HCT116 (cell line): ENCODE measurements around the gene GALNT7. TPM values are rescaled to one million over a fixed set of nuclear protein-coding genes. Genes with fewer than 3 reads are reported as not detected.

Experiments
- CBX3 ChIP-seq: IDR thresholded peaks from 2 replicates; pipeline ENCODE4 v1.6.1; 2012; ENCODE audit warnings: low read depth
- CEBPB ChIP-seq: IDR thresholded peaks from 2 replicates; pipeline ENCODE4 v1.6.1; 2012; ENCODE audit warnings: low read depth
- EGR1 ChIP-seq: IDR thresholded peaks from 2 replicates; pipeline ENCODE4 v1.6.1; 2012; ENCODE audit warnings: low read depth
- ELF1 ChIP-seq: IDR thresholded peaks from 2 replicates; pipeline ENCODE4 v1.6.1; 2012; ENCODE audit warnings: low read depth, borderline replicate concordance
- FOSL1 ChIP-seq: IDR thresholded peaks from 2 replicates; pipeline ENCODE4 v1.6.1; 2012; ENCODE audit warnings: low read depth
- POLR2A ChIP-seq: IDR thresholded peaks from 2 replicates; pipeline ENCODE4 v1.7.0; 2011; ENCODE audit warnings: borderline replicate concordance; ENCODE audit not compliant: insufficient read depth, insufficient read length; ENCODE audit errors: extremely low read depth
- SRF ChIP-seq: IDR thresholded peaks from 2 replicates; pipeline ENCODE4 v1.6.1; 2012; ENCODE audit warnings: low read depth
- YY1 ChIP-seq: IDR thresholded peaks from 2 replicates; pipeline ENCODE4 v1.6.1; 2011; ENCODE audit warnings: low read length, low read depth, moderate library complexity, mild to moderate bottlenecking; ENCODE audit not compliant: insufficient replicate concordance; ENCODE audit errors: extremely low read depth
- total RNA-seq: library from RNA; stranded (reverse); gene quantifications from one replicate; pipeline ENCODE4 v1.2.1, GENCODE V29; 2021; ENCODE audit not compliant: unreplicated experiment
- TF ChIP-seq, protein P1 (sequence below): IDR thresholded peaks from 2 replicates; pipeline ENCODE4 v1.6.1; 2012; ENCODE audit warnings: low read depth
- TF ChIP-seq, protein P2 (sequence below): IDR thresholded peaks from 2 replicates; pipeline ENCODE4 v1.6.1; 2012
- TF ChIP-seq, protein P3 (sequence below): IDR thresholded peaks from 2 replicates; pipeline ENCODE4 v1.6.1; 2012
- TF ChIP-seq, protein P4 (sequence below), 3 experiments: fragments of 200-600 bp in 1 of 3; sonication (generic) in 1 of 3; IDR thresholded peaks in 2 of 3; conservative IDR thresholded peaks in 1 of 3; 2 replicates each; pipeline ENCODE4 v1.5.1; 2012 to 2017; ENCODE audit warnings: low read depth in 2 of 3, low read length in 2 of 3, antibody characterized with exemption in 1 of 3, borderline replicate concordance in 1 of 3, control low read depth in 1 of 3, mild to moderate bottlenecking in 1 of 3, mixed read lengths in 1 of 3, mixed run types in 1 of 3, moderate library complexity in 1 of 3; ENCODE audit not compliant: insufficient read depth in 1 of 3

The GALNT7 gene
- total RNA-seq, 1 experiment from 2014 or later: 21.3 TPM

DNA sequence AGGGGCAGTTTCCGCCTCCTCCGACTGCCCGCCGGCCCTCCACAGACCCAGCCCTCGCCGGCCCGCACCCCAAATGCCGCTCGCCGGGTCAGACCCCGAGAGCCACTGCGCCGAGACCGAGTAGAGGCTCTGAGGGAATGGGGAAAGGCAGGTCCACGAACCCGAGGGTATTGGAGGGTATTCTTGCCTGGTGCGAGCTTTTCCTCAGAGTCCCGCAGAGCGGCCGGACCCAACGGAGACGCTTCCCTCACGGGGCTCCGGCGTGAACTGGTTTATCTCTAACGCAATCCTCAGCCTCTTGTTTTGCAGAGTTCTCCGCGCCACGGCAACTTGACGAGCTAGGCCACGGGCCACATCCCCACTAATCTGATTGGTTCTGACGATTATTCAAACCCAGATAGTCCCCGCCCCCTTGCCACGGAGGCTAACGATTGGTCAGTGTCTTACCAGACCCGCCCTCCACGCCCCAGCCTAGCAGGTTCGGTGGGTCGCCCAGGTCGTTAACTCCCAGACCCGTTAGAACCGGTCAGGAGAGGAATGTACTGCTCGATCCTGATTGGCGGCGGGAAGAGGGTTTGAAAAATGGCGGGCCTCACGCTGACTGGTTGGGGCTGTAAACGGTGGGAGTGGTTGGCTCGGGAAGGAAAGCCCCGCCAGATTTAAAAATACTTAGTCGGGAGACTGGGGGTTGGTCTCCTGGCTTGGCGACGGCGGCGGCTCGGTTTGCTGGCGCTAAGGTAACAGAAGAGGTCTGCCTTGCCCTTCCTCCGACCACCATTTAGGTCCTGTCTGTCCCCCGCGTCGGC lies 165.7 kb downstream of the GALNT7 start, which contains the start of gene HMGB2 (continued):
- TF ChIP-seq, protein P1, sequence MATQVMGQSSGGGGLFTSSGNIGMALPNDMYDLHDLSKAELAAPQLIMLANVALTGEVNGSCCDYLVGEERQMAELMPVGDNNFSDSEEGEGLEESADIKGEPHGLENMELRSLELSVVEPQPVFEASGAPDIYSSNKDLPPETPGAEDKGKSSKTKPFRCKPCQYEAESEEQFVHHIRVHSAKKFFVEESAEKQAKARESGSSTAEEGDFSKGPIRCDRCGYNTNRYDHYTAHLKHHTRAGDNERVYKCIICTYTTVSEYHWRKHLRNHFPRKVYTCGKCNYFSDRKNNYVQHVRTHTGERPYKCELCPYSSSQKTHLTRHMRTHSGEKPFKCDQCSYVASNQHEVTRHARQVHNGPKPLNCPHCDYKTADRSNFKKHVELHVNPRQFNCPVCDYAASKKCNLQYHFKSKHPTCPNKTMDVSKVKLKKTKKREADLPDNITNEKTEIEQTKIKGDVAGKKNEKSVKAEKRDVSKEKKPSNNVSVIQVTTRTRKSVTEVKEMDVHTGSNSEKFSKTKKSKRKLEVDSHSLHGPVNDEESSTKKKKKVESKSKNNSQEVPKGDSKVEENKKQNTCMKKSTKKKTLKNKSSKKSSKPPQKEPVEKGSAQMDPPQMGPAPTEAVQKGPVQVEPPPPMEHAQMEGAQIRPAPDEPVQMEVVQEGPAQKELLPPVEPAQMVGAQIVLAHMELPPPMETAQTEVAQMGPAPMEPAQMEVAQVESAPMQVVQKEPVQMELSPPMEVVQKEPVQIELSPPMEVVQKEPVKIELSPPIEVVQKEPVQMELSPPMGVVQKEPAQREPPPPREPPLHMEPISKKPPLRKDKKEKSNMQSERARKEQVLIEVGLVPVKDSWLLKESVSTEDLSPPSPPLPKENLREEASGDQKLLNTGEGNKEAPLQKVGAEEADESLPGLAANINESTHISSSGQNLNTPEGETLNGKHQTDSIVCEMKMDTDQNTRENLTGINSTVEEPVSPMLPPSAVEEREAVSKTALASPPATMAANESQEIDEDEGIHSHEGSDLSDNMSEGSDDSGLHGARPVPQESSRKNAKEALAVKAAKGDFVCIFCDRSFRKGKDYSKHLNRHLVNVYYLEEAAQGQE: no peak
- TF ChIP-seq CEBPB (no peak), EGR1 (no peak), ELF1 (no peak), FOSL1 (no peak), YY1 (peak; percentile 27), SRF (no peak), CBX3 (no peak), POLR2A (peak; percentile 78)
- TF ChIP-seq, protein P2, sequence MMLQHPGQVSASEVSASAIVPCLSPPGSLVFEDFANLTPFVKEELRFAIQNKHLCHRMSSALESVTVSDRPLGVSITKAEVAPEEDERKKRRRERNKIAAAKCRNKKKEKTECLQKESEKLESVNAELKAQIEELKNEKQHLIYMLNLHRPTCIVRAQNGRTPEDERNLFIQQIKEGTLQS: no peak
- TF ChIP-seq, protein P3, sequence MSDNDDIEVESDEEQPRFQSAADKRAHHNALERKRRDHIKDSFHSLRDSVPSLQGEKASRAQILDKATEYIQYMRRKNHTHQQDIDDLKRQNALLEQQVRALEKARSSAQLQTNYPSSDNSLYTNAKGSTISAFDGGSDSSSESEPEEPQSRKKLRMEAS: peak; percentile 54
- TF ChIP-seq, protein P4, sequence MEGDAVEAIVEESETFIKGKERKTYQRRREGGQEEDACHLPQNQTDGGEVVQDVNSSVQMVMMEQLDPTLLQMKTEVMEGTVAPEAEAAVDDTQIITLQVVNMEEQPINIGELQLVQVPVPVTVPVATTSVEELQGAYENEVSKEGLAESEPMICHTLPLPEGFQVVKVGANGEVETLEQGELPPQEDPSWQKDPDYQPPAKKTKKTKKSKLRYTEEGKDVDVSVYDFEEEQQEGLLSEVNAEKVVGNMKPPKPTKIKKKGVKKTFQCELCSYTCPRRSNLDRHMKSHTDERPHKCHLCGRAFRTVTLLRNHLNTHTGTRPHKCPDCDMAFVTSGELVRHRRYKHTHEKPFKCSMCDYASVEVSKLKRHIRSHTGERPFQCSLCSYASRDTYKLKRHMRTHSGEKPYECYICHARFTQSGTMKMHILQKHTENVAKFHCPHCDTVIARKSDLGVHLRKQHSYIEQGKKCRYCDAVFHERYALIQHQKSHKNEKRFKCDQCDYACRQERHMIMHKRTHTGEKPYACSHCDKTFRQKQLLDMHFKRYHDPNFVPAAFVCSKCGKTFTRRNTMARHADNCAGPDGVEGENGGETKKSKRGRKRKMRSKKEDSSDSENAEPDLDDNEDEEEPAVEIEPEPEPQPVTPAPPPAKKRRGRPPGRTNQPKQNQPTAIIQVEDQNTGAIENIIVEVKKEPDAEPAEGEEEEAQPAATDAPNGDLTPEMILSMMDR (IDR thresholded peaks at IDR 0.05 in 2 of 3, conservative IDR thresholded peaks at IDR 0.05 in 1 of 3; ENCODE audit: borderline replicate concordance in 1 of 3, insufficient read depth in 1 of 3, low read depth in 2 of 3, low read length in 2 of 3): no peak
